ENCODE measurements around the gene FOCAD. TPM values are rescaled to one million over a fixed set of nuclear protein-coding genes. Genes with fewer than 3 reads are reported as not detected.

FOCAD gene
- total and polyA plus RNA-seq, 2 of the 8 experiments (the other 6 are each of a cell fraction or from before 2014, with no cell fraction given) = 22.0 to 38.4 TPM

DNA sequence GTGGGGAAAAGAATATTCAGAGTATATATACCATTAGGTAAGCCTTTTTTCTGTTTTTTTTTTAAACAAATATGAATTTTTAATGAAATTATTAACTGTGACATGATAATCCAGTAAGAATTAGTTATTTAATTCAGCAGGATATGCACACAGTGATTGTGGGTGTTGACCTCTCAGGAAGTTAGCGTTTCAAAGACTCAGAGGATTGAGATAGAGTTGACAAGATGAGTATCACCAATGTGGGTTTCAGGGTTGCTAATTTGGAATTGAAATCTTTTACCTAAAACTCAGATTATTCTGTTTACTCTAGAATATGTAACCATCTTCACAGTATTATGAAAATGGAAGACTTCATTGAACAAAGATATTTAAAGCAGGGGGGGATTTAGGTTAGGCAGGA, 56.2 kb downstream of the FOCAD start:
- WGBS, 2 experiments (ENCODE audit: extremely low coverage in 1 of 2, insufficient coverage in 1 of 2, insufficient read length in 1 of 2, insufficient replicate concordance in 2 of 2, low coverage in 1 of 2, low lambda C conversion rate in 2 of 2, missing lambda C conversion rate in 1 of 2) = 100% methylated on average over 1 of the region's 1 CpG; no CpG with 5 or more reads in 1 of the 2 experiments
- Histone ChIP-seq H3K56ac (replicated peaks; ENCODE audit: insufficient read length, low read depth, low read length) (no peak overlapping the region), H2BK12ac (ENCODE audit: low read depth, low read length) (no peak overlapping the region), H3K79me1 (ENCODE audit: low read depth, low read length) (no peaks in the 10 kb centered on the region), H3K79me2 (ENCODE audit: control insufficient read depth in 1 of 2, insufficient read depth in 2 of 2, low read length in 2 of 2) (no peaks in the 10 kb centered on the region), H2BK5ac (ENCODE audit: low read depth, low read length) (no peak overlapping the region), H4K91ac (replicated peaks; ENCODE audit: insufficient read length, low read length) (no peak overlapping the region), H3K4ac (replicated peaks; ENCODE audit: insufficient read length, low read depth, low read length) (no peak overlapping the region), H2AFZ (ENCODE audit: low read length) (no peak overlapping the region), H3K18ac (ENCODE audit: extremely low read depth, low read length) (no peak overlapping the region), H2BK15ac (ENCODE audit: low read length) (no peak overlapping the region), H3K9ac (replicated peaks in 1 of 4; ENCODE audit: extremely low read depth in 1 of 4, low read depth in 3 of 4, low read length in 3 of 4) (no peak overlapping the region), H4K5ac (ENCODE audit: insufficient read length, low read depth, low read length) (no peak overlapping the region), H3K4me1 (replicated peaks in 1 of 4; ENCODE audit: control insufficient read depth in 3 of 4, insufficient read depth in 4 of 4, low read length in 3 of 4) (peaks cover 0 to 2% (median 0%) of the 10 kb centered on the region in 4 experiments; a peak in 1 of 7 replicates), H3K23ac (ENCODE audit: insufficient read length) (no peak overlapping the region), H4K8ac (ENCODE audit: extremely low read depth, insufficient read depth, low read length) (no peak overlapping the region), H3K4me3 (ENCODE audit: extremely low read depth in 1 of 4, insufficient read depth in 2 of 4, low read depth in 3 of 4, low read length in 4 of 4) (no peak overlapping the region), H2BK120ac (replicated peaks; ENCODE audit: low read depth, low read length) (no peak overlapping the region), H2BK20ac (ENCODE audit: low read length) (no peak overlapping the region), H3K14ac (ENCODE audit: insufficient read length) (no peak overlapping the region), H2AK5ac (ENCODE audit: low read depth, low read length) (no peak overlapping the region), H3K9me3 (ENCODE audit: insufficient read depth in 2 of 2, low read depth in 1 of 2, low read length in 1 of 2) (no peaks in the 10 kb centered on the region), H3K23me2 (ENCODE audit: low read depth, low read length) (no peaks in the 10 kb centered on the region; the same call in 1 of the 2 replicates), H3K27me3 (replicated peaks in 1 of 4; ENCODE audit: control insufficient read depth in 3 of 4, extremely low read depth in 1 of 4, insufficient read depth in 3 of 4, low read length in 3 of 4) (no peaks in the 10 kb centered on the region), H3K36me3 (ENCODE audit: control insufficient read depth in 2 of 4, insufficient read depth in 4 of 4, low read length in 3 of 4) (no peaks in the 10 kb centered on the region), H4K20me1 (replicated peaks in 1 of 2; ENCODE audit: control insufficient read depth in 1 of 2, insufficient read depth in 2 of 2, low read length in 2 of 2) (no peaks in the 10 kb centered on the region), H3K27ac (ENCODE audit: low read depth, low read length) (no peak overlapping the region), H3K4me2 (ENCODE audit: insufficient read depth in 1 of 2, low read depth in 2 of 2, low read length in 2 of 2) (no peak overlapping the region)
- POLR2A ChIA-PET (ENCODE audit: partially characterized antibody) = no interaction called here
- FAIRE-seq (no peak), DNase-seq (ENCODE audit: low read depth in 1 of 2, low spot score in 2 of 2) (no peak)
- CTCF ChIA-PET (ENCODE audit: partially characterized antibody) = no interaction called here
- TF ChIP-seq EZH2 (IDR thresholded peaks at IDR 0.05; ENCODE audit: low read depth, low read length, severe bottlenecking) = no peak
- no peak for TF ChIP-seq GABPA (IDR thresholded peaks at IDR 0.05; ENCODE audit: borderline replicate concordance, insufficient read depth, low read length)
- no peak for TF ChIP-seq SIRT6 (IDR thresholded peaks at IDR 0.05; ENCODE audit: low read length)
- TF ChIP-seq EGR1 (IDR thresholded peaks at IDR 0.05; ENCODE audit: borderline replicate concordance, low read depth, low read length) = no peak
- TF ChIP-seq RFX5 (IDR thresholded peaks at IDR 0.05; ENCODE audit: borderline replicate concordance, low read depth, low read length) = no peak
- TF ChIP-seq TAF7 (optimal IDR thresholded peaks at IDR 0.05; ENCODE audit: borderline replicate concordance, low read depth, low read length) = no peak
- TF ChIP-seq TAF1 (IDR thresholded peaks at IDR 0.05; ENCODE audit: low read depth, low read length) = no peak
- no peak for TF ChIP-seq BRCA1 (IDR thresholded peaks at IDR 0.05; ENCODE audit: low read depth, low read length)
- TF ChIP-seq, protein P1, sequence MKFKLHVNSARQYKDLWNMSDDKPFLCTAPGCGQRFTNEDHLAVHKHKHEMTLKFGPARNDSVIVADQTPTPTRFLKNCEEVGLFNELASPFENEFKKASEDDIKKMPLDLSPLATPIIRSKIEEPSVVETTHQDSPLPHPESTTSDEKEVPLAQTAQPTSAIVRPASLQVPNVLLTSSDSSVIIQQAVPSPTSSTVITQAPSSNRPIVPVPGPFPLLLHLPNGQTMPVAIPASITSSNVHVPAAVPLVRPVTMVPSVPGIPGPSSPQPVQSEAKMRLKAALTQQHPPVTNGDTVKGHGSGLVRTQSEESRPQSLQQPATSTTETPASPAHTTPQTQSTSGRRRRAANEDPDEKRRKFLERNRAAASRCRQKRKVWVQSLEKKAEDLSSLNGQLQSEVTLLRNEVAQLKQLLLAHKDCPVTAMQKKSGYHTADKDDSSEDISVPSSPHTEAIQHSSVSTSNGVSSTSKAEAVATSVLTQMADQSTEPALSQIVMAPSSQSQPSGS (IDR thresholded peaks at IDR 0.05; ENCODE audit: low read length) = no peak
- TF ChIP-seq CREB1 (IDR thresholded peaks at IDR 0.05) = no peak
- TF ChIP-seq POLR2A (IDR thresholded peaks at IDR 0.05; ENCODE audit: control extremely low read depth in 1 of 2, low read depth in 2 of 2, low read length in 2 of 2) = no peak
- no peak for TF ChIP-seq CEBPB (IDR thresholded peaks at IDR 0.05; ENCODE audit: low read depth, low read length)
- no peak for TF ChIP-seq POU5F1 (IDR thresholded peaks at IDR 0.05; ENCODE audit: low read depth, low read length)
- TF ChIP-seq RXRA (IDR thresholded peaks at IDR 0.05; ENCODE audit: insufficient read depth, low read depth, low read length) = no peak
- TF ChIP-seq JUND (IDR thresholded peaks at IDR 0.05; ENCODE audit: low read length) = no peak

Data from H1 (cell line).